Head of caudate nucleus (tissue), 42 donors: ENCODE results near the gene THAP8.

Experiments
- DNase-seq, 42 donors: peaks; one replicate each; pipeline versions ENCODE4 v3.0.0 to v3.0.0-alpha.2; 2020 to 2021; ENCODE audit warnings: mixed read lengths in 7 of 42
- intact Hi-C: fragments of 100-400 bp; cut with DNase I; formaldehyde crosslinking; loops from one replicate; pipeline ENCODE4 v1.15.0; 2022

The THAP8 gene

DNA sequence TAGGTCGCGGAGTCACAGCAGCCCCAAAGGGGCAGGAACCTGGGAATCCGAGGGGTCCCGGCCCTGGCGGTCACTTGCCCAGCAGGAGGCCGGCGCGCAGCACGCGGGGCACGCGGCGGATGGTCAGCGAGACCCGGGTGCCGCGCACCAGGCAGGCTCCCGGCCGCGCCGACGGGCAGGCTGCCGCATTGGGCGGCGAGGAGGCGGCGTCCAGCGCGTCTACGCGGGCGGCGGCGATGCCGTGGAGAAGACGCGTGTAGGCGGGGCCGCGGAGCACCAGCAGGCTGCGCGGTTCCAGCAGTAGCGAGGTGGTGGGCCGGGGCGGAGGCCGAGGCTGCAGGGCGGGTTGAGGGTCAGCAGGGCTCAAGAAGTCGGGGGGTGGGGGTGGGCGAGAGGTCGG lies 44.9 kb downstream of the THAP8 start:
- peak in 38 of 42 donors; percentile 27 to 80 (median 62) for DNase-seq
- intact Hi-C loops, result no loop called here

DNA sequence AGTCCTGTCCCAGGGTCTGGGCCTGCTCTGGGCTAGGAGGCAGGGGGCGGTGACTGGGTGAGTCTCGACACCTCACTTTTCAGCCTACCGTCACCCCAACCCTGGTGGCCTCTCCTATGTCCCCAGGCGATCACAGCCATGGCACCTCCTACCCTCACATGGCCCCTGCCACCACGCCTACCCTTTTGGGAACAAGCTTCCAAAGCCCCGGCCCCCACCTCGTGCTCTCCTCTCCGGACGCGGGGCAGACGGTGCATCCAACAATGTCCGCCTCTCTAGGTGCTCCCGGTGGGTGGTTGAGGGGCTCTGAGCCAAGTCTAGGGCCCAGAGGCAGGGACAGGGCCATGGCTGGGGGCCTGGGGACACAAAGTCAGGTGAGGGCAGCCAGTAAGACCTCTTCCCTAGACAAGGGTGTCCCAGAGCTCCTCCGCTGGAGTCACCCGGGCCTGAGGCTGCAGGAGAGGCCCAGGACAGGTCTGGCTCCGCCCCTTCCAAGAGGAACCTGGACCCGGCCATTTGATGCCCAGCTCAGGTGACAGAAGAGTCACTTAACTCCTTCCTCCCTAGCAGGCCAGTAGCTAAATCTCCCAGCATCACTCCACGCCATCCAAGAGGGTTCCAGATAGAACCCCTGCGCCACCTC lies 45.6 kb downstream of the THAP8 start, which contains the start of gene SYNE4:
Gene SYNE4 (minus strand): TSS at position 478 of the 643 bp plus-strand sequence. CDS start 132 bp downstream, at position 346.
- intact Hi-C loops, result no loop called here
- DNase-seq, result no peak

DNA sequence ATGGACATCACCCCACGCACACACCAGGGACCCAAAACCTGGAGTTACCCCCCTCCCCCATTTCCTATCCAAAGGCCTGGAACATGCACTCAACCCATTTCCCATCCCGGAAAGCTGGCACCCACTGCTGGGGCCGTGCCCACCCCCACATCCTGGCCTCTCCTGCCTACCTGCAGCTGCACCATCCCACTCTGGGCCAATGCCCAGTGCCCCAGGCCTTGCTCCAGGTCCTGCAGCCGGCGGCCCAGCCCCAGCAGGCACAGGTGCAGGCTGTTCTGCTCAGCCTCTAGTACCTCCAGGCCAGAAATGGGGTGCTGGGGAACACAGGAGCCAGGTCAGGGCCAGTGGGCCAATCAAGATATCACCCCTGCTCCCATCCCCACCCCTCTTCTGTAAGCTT lies 47.1 kb downstream of the THAP8 start:
- no peak for DNase-seq
- intact Hi-C loops, result no loop called here

DNA sequence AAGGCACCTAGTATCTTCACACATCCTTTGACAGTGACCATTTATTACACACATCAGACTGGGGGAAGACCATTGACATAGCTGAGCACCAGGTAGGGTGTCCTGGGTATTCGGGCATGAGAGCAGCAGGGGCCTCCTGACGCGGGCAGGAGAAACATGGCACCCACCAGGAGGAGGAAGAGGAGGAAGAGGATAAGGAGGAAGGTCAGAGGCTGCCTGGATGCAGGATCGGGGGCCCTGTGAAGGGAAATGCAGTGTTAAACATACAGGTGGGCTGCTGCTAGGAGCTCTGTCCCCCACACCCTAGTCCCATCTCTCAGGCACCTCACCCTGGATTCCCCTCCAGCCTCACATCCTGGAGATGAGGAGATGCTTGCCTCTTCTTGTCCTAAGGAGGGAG lies 50.8 kb downstream of the THAP8 start:
- intact Hi-C loops, result no loop called here
- no peak for DNase-seq

DNA sequence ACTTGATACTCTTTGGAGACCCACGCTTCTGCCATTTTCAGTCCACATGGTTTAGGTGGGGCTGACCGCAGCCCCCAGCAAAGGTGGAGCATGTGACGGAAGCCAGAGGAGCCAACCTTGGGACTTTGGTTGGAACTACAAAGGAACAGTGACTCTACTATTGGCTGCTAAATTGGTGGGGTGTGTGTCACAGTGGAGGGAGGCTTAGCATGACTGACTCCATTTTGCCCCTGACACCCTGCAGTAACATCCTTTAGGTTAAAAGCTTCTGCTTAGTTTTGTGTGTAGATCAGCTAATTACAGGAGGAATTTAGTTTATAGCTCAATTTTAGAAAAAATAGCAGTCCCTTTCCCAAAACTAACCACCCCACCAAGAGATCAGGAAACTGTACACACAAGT lies 52.5 kb downstream of the THAP8 start:
- no peak for DNase-seq
- intact Hi-C loops, result no loop called here

DNA sequence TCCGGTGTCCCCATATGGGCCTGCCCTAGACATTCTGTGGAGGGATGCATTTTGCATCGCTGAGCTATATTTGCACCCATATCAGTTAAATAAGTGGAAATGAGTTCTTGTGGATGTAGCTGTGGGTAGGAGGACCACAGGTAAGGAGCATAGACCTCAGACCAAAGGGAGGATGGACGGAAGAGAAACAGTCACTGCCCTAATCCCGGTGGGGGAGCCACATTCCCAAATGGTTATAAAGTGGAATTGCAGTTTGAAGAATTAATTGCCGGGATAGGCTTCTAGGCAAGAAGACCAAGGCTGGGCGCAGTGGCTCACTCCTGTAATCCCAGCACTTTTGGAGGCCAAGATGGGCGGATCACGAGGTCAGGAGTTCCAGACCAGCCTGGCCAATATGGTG lies 57.3 kb downstream of the THAP8 start:
- intact Hi-C loops, result loop anchor here (10.0 kb wide), 1 partner anchor 58 kb away; the partner anchor contains the start of genes THAP8 and WDR62

DNA sequence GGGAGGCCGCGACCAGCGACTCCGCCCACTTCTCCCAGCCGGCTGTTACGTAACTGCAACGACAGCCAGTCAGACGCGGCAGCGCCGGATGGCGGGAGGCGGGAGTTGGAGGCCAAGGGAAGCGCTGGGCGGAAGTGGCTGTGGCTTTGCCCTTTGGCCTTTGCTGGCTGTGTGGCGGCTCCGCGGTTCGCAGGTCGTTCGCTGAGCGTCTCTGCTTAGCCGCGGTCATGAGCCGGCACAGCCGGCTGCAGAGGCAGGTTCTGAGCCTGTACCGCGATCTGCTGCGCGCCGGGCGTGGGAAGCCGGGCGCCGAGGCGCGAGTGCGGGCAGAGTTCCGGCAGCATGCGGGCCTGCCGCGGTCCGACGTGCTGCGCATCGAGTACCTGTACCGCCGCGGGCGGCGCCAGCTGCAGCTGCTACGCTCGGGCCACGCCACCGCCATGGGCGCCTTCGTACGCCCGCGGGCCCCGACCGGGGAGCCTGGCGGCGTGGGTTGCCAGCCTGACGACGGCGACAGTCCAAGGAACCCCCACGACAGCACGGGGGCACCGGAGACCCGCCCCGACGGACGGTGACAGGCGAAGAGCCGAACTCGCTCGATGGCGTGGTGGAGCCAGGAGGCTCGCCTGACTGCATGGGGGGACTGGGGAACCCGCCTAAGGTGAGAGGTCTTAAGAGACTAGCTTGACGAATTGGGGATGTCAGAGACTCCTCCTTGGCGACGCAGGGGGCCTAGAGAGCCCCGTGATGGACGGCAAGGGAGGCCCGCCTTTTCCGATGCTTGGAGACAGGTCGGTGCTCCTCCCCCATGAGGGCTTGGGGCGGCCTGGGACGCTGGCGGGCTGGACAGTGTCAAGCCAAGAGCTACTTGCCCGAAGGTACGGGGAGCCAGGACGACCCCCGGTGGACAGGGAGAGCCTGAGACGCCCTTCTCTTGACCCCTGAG lies 58.8 kb downstream of the THAP8 start, which contains the start of gene SDHAF1:
Gene SDHAF1 (plus strand): TSS at position 141 of the 946 bp plus-strand sequence. CDS start 87 bp downstream, at position 228.
- intact Hi-C loops, result loop anchor here (10.0 kb wide), 1 partner anchor 59 kb away; the partner anchor contains the start of genes THAP8 and WDR62
- peak; percentile 95 to 99 (median 98) for DNase-seq

More for the DNA sequence above, 57.3 kb downstream of the THAP8 start:
- no peak for DNase-seq

DNA sequence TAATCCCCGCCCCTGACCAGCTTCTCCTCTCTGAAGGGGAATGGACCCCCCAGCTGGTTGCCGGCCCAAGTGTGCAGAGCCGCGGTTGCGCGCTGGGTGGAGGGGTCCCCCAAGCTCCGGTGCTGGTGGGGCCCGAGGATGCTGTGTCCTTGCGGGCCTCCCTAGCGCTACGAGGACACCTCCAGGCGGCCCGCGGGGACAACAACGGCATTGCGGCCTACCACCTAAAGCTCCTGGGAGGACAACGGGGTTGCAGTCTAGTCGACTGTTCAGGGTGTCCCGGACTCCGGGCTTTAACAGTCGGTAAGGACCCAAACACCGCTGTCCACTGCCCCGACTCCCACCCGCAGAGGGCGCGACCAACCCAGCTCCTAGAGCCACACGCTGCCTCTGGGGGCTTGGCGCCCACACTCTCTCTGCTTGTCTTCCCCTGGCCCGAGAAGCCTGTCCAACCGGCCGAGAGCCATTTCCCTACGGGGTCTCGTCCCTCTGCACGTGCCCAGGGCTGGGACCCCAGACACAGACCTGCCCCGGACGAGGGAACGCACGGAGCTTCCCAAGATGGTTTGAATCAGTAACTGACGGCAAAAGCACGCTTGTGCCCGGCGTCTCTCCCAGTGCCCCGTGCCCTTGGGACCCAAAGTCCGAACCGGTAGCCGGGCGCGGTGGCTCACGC lies 60.0 kb downstream of the THAP8 start:
- intact Hi-C loops, result loop anchor here (10.0 kb wide), 1 partner anchor 61 kb away; the partner anchor contains the start of genes THAP8 and WDR62
- peak in 35 of 42 donors; percentile 16 to 77 (median 40) for DNase-seq

DNA sequence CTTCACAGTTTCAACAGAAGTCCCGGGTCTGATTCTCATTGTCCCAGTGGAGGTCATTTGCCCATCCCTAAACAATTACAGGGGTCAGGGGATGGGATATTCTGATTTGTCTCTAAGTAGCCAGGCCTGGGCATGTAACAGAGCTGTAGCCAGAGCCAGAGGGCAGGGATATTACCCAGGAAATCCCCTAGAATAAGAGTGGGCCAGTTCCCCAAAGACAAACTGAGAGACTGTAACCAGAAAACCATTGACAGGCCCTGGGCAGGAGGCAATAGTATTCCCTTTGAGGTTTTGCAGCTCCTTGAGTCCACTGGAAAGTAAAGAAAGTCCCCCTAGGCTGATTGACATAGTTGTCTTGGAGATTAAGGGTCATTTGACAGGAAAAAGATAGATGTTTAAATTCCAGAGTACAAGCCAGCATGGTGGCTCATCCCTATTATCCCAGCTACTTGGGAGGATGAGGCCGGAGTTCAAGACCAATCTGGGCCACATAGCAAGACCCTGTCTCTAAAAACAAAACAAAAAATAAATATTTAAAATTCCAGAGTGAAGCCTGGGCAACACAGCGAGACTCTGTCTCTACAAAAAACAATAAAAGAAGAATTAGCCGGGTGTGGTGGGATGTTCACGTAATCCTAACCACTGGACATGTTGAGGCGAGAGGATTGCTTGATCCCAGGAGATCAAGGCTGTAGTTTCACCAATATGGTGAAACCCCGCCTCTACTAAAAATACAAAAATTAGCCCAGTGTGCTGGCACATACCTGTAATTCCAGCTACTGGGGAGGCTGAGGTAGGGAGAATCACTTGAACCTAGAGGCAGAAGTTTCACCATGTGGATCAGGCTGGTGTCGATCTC lies 60.9 kb downstream of the THAP8 start:
- DNase-seq, result no peak
- intact Hi-C loops, result loop anchor here (10.0 kb wide), 1 partner anchor 62 kb away; the partner anchor contains the start of genes THAP8 and WDR62

DNA sequence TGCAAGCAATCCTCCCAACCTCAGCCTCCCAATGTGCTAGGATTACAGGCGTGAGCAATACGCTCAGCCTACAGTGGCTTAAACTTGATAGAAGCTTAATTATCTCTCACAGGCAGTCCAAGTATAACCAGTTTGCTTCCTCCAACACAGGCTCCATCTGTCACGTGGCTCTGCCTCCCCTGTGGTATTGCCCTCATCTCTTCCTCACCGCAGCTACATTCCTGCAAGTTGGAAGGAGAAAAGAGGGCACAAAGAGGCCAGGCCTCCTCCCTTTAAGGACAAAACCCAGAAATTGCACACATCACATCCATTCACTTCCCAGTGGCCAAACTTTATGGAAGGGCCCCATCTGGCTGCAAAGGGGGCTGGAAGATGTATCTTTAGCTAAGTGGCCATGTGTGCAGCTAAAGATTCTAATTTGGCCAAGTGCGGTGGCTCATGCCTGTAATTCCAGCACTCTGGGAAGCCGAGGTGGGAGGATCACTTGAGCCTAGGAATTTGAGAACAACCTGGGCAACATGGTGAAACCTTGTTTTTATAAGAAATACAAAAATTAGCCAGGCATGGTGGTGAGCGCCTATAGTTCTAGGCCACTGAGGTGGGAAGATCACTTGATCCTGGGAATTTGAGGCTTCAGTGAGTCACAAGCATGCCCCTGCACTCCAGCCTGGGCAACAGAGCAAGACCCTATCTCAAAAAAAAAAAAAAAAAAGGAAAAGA lies 62.2 kb downstream of the THAP8 start:
- intact Hi-C loops, result loop anchor here (10.0 kb wide), 1 partner anchor 63 kb away; the partner anchor contains the start of genes THAP8 and WDR62
- no peak for DNase-seq

DNA sequence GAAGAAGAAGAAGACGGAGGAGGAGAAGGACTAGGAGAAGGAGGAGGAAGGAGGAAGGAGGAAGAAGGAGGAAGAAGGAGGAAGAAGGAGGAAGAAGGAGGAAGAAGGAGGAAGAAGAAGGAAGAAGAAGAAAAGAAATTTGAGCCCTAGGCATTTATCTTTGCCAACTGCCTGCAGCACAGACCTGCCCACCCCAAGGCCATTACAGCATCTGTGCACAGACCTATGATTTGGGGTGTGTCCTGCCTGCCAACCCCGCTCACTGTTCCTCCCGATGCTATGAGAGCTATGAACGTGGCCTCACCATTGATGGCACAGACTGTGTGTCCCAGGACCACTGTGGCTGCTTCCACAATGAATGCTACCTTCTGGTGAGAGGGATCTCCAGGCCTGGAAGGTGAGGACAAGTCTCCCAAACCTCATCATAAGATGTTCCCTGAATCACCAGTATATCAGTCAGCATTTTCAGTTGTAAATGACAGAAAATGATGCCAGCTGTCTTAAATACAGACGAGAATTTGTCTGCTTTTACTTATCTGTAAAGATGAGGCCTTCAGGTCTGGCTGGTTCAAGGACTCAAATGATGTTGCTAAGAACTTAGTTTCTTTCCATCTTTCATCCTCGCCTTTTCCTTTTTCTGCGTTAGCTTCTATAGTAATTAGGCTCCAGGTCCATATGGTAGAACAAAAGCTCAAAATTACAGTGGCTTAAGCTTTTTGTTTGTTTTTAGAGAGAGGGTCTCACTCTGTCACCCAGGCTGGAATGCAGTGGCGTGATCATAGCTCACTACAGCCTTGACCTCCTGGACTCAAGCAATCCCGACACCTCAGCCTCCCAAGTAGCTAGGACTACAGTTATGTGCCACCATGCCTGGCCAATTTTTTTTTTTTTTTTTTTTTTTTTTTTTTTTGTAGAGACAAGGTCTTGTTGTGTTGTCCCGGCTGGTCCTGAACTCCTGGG lies 63.0 kb downstream of the THAP8 start:
- DNase-seq, result no peak
- intact Hi-C loops, result loop anchor here (10.0 kb wide), 1 partner anchor 64 kb away; the partner anchor contains the start of genes THAP8 and WDR62

DNA sequence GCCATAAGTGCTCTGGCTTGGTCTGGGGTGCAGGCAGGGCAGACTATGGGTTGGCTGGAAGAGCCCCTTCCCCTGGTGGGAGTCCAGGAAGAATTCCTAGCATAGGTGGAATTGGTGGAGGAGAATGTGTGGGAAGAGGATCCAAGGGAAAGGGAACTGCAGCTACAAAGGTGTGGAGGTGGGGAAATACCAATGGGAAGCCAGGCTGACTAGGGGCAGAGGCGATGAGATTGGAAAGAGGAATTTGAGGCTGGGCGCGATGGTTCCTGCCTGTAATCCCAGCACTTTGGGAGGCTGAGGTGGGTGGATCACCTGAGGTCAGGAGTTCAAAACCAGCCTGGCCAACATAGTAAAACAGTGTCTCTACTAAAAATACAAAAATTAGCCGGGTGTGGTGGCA lies 63.9 kb downstream of the THAP8 start:
- intact Hi-C loops, result loop anchor here (10.0 kb wide), 1 partner anchor 65 kb away; the partner anchor contains the start of genes THAP8 and WDR62
- no peak for DNase-seq

DNA sequence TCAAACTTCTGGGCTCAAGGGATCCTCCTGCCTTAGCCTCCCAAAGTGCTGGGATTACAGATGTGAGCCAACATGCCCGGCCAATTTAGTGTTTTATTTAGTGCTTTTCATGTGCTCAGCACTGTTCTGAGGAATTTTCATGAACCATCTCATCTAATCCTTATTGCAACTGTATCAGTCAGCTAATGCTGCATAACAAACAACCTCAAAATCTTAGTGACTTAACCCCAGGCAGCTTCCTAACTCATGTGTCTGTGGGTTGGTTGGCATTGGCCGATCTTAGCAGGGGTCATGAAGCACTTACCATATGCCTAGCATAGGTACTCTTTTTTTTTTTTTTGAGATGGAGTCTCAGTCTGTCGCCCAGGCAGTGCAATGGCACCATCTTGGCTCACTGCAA lies 65.3 kb downstream of the THAP8 start:
- no peak for DNase-seq
- intact Hi-C loops, result no loop called here

DNA sequence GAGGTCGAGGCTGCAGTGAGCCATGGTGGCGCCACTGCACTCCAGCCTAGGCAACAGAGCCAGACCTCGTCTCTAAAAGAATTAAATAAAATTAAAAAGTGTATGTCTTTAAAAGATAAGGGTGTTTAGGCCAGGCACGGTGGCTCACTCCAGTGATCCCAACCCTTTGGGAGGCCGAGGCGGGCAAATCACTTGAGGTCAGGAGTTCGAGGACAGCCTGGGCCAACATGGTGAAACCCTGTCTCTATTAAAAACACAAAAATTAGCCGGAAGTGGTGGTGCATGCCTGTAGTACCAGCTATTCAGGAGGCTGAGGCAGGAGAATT lies 66.6 kb downstream of the THAP8 start:
- no peak for DNase-seq
- intact Hi-C loops, result no loop called here

DNA sequence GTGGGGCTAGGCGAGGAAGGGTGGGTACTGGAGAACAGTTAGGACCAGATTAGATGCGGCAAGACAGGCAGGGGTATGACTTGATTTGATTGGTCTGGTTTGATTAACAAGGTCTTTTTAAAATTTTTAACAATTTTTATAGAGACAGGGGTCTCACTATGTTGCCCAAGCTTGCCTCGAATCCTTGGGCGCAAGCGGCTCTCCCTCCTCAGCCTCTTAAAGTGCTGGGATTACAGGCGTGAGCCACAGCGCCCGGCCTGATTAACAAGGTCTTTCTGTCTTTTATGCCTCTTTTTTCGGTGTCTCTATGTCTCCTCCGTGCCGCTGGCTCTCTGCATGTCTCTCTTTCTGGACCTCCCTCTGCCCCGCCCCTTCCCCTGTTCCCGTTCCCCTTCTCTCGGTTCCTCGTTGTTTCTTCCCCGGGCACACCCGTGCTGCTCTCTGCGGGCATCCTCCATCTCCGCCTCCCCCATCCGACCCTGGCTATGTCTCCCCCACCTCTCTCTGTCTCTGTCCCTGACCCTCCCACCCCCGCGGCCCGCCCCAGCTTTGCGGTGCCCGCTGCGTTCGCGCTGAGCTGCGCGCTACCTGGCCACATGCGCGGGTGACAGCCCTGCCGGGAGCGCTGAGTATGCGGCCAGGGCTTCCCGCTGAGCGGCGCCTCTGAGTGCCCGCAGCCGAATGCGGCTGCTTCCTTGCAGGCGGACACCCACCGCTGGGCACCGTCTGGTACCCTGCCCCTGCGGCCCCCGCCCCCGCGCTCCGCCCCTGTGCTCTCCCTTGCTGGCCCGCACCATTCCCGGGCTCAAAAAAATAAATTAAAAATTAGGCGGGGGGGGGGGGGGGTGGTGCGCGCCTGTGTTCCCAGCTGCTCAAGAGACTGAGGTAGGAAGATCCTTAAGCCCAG lies 67.2 kb downstream of the THAP8 start:
- intact Hi-C loops, result no loop called here
- peak; percentile 26 to 77 (median 55) for DNase-seq
